ENCODE measurements around the gene CBFA2T3. TPM values are rescaled to one million over a fixed set of nuclear protein-coding genes. Genes with fewer than 3 reads are reported as not detected.

Gene CBFA2T3
- total RNA-seq, 1 donor from 2014 or later: 10.1 TPM

DNA sequence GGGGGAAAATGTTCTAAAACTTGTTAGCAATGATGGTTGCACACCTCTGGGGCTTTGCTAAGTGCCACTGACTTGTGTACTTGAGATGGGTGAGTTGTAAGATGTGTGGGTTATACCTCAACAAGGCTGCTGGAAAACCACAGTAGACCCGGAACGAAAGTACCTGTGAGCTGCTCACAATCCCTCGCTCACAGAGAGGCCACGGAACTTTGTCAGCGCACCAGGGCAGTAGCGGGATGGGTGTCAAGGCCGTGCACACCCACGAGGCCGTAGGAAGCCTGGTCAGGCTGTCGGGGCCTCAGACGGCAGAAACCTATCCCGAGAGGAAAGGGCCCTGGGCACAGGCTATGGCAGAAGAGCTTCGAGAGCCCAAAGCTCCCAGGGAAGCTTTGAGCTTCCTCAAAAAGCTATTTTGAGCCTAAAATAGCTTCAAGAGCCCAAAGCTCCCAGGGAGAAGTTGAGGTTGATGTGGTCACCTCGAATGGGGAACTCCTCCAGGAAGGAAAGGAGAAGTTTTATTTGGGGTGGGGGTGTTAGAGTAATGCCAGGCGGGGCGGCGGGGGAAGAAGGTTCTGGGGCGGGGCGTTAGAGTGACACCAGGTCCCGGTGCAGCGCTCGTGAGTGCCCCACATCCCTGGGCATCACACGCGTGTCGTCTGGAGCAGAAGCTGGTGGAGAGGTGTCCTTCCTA, 19.0 kb downstream of the CBFA2T3 start:
- H3K9me3 Mint-ChIP-seq: no peaks in the 10 kb centered on the region
- no peak overlapping the region for H3K27ac Mint-ChIP-seq
- H3K4me1 Mint-ChIP-seq: no peaks in the 10 kb centered on the region
- H3K4me3 Mint-ChIP-seq: no peak overlapping the region
- peaks cover 50% of the 10 kb centered on the region for H3K27me3 Mint-ChIP-seq (ENCODE audit: low read depth)
- TF ChIP-seq CTCF (IDR thresholded peaks at IDR 0.05; ENCODE audit: unreplicated experiment): no peak
- no peaks in the 10 kb centered on the region for H3K36me3 Mint-ChIP-seq
- DNase-seq (ENCODE audit: low spot score in 2 of 2, unreplicated experiment in 2 of 2): no peak

GRCh38 chr16:88957433-88957767, 19.6 kb downstream of the CBFA2T3 start:
- Mint-ChIP-seq H3K27me3 (ENCODE audit: low read depth) (peaks cover 54% of the 10 kb centered on the region), H3K27ac (no peak overlapping the region), H3K4me1 (no peaks in the 10 kb centered on the region), H3K36me3 (no peaks in the 10 kb centered on the region), H3K9me3 (no peaks in the 10 kb centered on the region), H3K4me3 (no peak overlapping the region)
- no peak for DNase-seq (ENCODE audit: low spot score in 2 of 2, unreplicated experiment in 2 of 2)
- TF ChIP-seq CTCF (IDR thresholded peaks at IDR 0.05; ENCODE audit: unreplicated experiment): no peak

- Mint-ChIP-seq H3K27ac (no peak overlapping the region), H3K4me1 (no peaks in the 10 kb centered on the region), H3K9me3 (no peaks in the 10 kb centered on the region), H3K36me3 (no peaks in the 10 kb centered on the region), H3K27me3 (ENCODE audit: low read depth) (peaks cover 51% of the 10 kb centered on the region), H3K4me3 (no peak overlapping the region)
- TF ChIP-seq CTCF (IDR thresholded peaks at IDR 0.05; ENCODE audit: unreplicated experiment): no peak
- no peak for DNase-seq (ENCODE audit: low spot score in 2 of 2, unreplicated experiment in 2 of 2)
These were observed 20.2 kb downstream of the CBFA2T3 start for GRCh38 chr16:88956546-88957432.

DNA sequence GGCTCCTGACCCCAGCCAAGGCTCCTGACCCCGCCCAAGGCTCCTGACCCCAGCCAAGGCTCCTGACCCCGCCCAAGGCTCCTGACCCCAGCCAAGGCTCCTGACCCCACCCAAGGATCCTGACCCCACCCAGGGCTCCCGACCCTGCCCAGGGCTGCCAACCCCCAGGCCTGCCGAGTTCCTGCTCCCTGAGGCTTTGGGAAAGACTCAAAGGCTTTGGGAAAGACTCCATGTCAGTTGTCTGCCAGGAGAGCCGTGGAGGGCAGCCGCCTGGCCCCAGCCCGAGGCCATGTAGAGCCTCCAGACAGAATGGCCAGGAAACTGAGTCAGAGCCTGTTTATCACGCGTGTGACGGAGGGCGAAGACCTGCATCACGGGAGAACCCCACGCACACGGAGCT, 21.1 kb downstream of the CBFA2T3 start:
- no peaks in the 10 kb centered on the region for H3K9me3 Mint-ChIP-seq
- H3K27ac Mint-ChIP-seq: no peak overlapping the region
- H3K36me3 Mint-ChIP-seq: no peaks in the 10 kb centered on the region
- H3K4me3 Mint-ChIP-seq: no peak overlapping the region
- H3K4me1 Mint-ChIP-seq: no peaks in the 10 kb centered on the region
- no peak for DNase-seq (ENCODE audit: low spot score in 2 of 2, unreplicated experiment in 2 of 2)
- TF ChIP-seq CTCF (IDR thresholded peaks at IDR 0.05; ENCODE audit: unreplicated experiment): no peak
- peaks cover 54% of the 10 kb centered on the region for H3K27me3 Mint-ChIP-seq (ENCODE audit: low read depth)

GRCh38 chr16:88953003-88953690, 23.9 kb downstream of the CBFA2T3 start:
- H3K27me3 Mint-ChIP-seq (ENCODE audit: low read depth): peaks cover 57% of the 10 kb centered on the region
- H3K4me3 Mint-ChIP-seq: no peak overlapping the region
- no peaks in the 10 kb centered on the region for H3K4me1 Mint-ChIP-seq
- H3K27ac Mint-ChIP-seq: no peak overlapping the region
- no peak for TF ChIP-seq CTCF (IDR thresholded peaks at IDR 0.05; ENCODE audit: unreplicated experiment)
- H3K36me3 Mint-ChIP-seq: no peaks in the 10 kb centered on the region
- no peak for DNase-seq (ENCODE audit: low spot score in 2 of 2, unreplicated experiment in 2 of 2)
- H3K9me3 Mint-ChIP-seq: no peaks in the 10 kb centered on the region
